GM12892 (cell line): ENCODE data around the gene GPR39.

Experiments used
- DNase-seq: peaks from one replicate; pipeline ENCODE4 v3.0.0; 2011; ENCODE audit not compliant: insufficient read length
- FAIRE-seq: peaks from 2 replicates; lab custom pipeline; 2011; peaks lifted over from hg19 to GRCh38; lab: Jason Lieb, UNC
- POLR2A ChIP-seq: IDR thresholded peaks from 2 replicates; pipeline ENCODE4 v1.6.1; 2011; ENCODE audit warnings: low read depth, low read length, control low read depth
- POLR2AphosphoS5 ChIP-seq: IDR thresholded peaks from 2 replicates; pipeline ENCODE4 v1.6.1; 2011; ENCODE audit warnings: low read depth, low read length, control low read depth
- TAF1 ChIP-seq: IDR thresholded peaks from 2 replicates; pipeline ENCODE4 v1.6.1; 2011; ENCODE audit warnings: low read depth, mild to moderate bottlenecking, control low read depth, low read length, borderline replicate concordance

Gene GPR39

GRCh38 chr2:132645722-132646539 is 229.3 kb downstream of the GPR39 start:
- TF ChIP-seq POLR2A: no peak
- no peak for TF ChIP-seq POLR2AphosphoS5
- TF ChIP-seq TAF1: no peak
- no peak for FAIRE-seq
- DNase-seq: no peak

GRCh38 chr2:132646540-132647108 is 230.0 kb downstream of the GPR39 start:
- TF ChIP-seq TAF1: no peak
- TF ChIP-seq POLR2AphosphoS5: no peak
- FAIRE-seq (no peak), DNase-seq (no peak)

- TF ChIP-seq TAF1: no peak
- no peak for TF ChIP-seq POLR2AphosphoS5
- TF ChIP-seq POLR2A: no peak
- no peak for DNase-seq
- no peak for FAIRE-seq
These were observed 234.8 kb downstream of the GPR39 start for GRCh38 chr2:132651115-132652045.

- no peak for FAIRE-seq
- no peak for DNase-seq
- TF ChIP-seq TAF1 (no peak), POLR2AphosphoS5 (no peak), POLR2A (no peak)
These were observed 235.9 kb downstream of the GPR39 start for GRCh38 chr2:132652474-132652873.

- DNase-seq: no peak
- TF ChIP-seq POLR2AphosphoS5 (no peak), TAF1 (no peak), POLR2A (no peak)
- no peak for FAIRE-seq
These were observed 237.7 kb downstream of the GPR39 start for GRCh38 chr2:132654335-132654734.

GRCh38 chr2:132654968-132655367 is 238.4 kb downstream of the GPR39 start:
- no peak for TF ChIP-seq POLR2A
- no peak for TF ChIP-seq TAF1
- no peak for TF ChIP-seq POLR2AphosphoS5
- DNase-seq (no peak), FAIRE-seq (no peak)

- TF ChIP-seq POLR2AphosphoS5 (no peak), TAF1 (no peak), POLR2A (no peak)
- FAIRE-seq (no peak), DNase-seq (no peak)
These were observed 239.8 kb downstream of the GPR39 start for GRCh38 chr2:132656266-132656975.

GRCh38 chr2:132659331-132659730 is 242.7 kb downstream of the GPR39 start:
- no peak for FAIRE-seq
- TF ChIP-seq POLR2AphosphoS5 (no peak), TAF1 (no peak), POLR2A (no peak)
- DNase-seq: no peak

GRCh38 chr2:132662732-132663131 is 246.1 kb downstream of the GPR39 start:
- no peak for TF ChIP-seq TAF1
- no peak for TF ChIP-seq POLR2A
- TF ChIP-seq POLR2AphosphoS5: no peak
- DNase-seq: no peak
- FAIRE-seq: no peak

GRCh38 chr2:132664096-132664495 is 247.5 kb downstream of the GPR39 start:
- TF ChIP-seq POLR2A (no peak), TAF1 (no peak), POLR2AphosphoS5 (no peak)
- DNase-seq (no peak), FAIRE-seq (no peak)

- DNase-seq: no peak
- TF ChIP-seq POLR2AphosphoS5 (no peak), TAF1 (no peak), POLR2A (no peak)
These were observed 249.0 kb downstream of the GPR39 start for GRCh38 chr2:132665401-132666140.

More at GRCh38 chr2:132665401-132666140, 249.0 kb downstream of the GPR39 start:
- FAIRE-seq: no peak
